SK-N-SH treated with all-trans-retinoic acid at 6 μM for 48 hours (cell line): ENCODE measurements around the gene ZSWIM6.

ENCODE experiments used
- ATAC-seq: fragments of 200-7000 bp; cut with Tn5 transposase; 3 replicates; pipeline ENCODE4 v1.9.1; 2020; ENCODE audit warnings: mild to moderate bottlenecking, moderate library complexity
- ARNTL ChIP-seq: fragments of 450-650 bp; formaldehyde crosslinking; IDR thresholded peaks from 2 replicates; pipeline ENCODE4 v1.5.0; 2020; ENCODE audit warnings: low read depth, mild to moderate bottlenecking, moderate library complexity, borderline replicate concordance
- BACH2 ChIP-seq: fragments of 250-450 bp; sonication (Bioruptor Pico); IDR thresholded peaks from 2 replicates; pipeline ENCODE4 v1.9.0; 2021; ENCODE audit warnings: mild to moderate bottlenecking, borderline replicate concordance
- CSDC2 ChIP-seq: fragments of 250-450 bp; sonication (Bioruptor Pico); IDR thresholded peaks from 2 replicates; pipeline ENCODE4 v1.5.0; 2020; ENCODE audit warnings: mild to moderate bottlenecking, moderate library complexity
- ESRRG ChIP-seq: fragments of 250-450 bp; sonication (Bioruptor Pico); IDR thresholded peaks from 2 replicates; pipeline ENCODE4 v1.6.1; 2021; ENCODE audit warnings: mild to moderate bottlenecking
- GLIS3 ChIP-seq: fragments of 250-450 bp; sonication (Bioruptor Pico); IDR thresholded peaks from 2 replicates; pipeline ENCODE4 v1.5.0; 2020; ENCODE audit warnings: mild to moderate bottlenecking, moderate library complexity
- ISL1 ChIP-seq: fragments of 250-450 bp; sonication (Bioruptor Pico); IDR thresholded peaks from 2 replicates; pipeline ENCODE4 v2.1.2; 2022; ENCODE audit warnings: mild to moderate bottlenecking, moderate library complexity
- OSR1 ChIP-seq: fragments of 250-450 bp; sonication (Bioruptor Pico); IDR thresholded peaks from 2 replicates; pipeline ENCODE4 v1.8.0; 2022; ENCODE audit warnings: moderate library complexity, mild to moderate bottlenecking, inconsistent platforms
- RARB ChIP-seq: fragments of 250-450 bp; sonication (Bioruptor Pico); IDR thresholded peaks from 2 replicates; pipeline ENCODE4 v1.8.0; 2021; ENCODE audit warnings: mild to moderate bottlenecking, moderate library complexity
- SNAI2 ChIP-seq: fragments of 250-450 bp; sonication (Bioruptor Pico); IDR thresholded peaks from 2 replicates; pipeline ENCODE4 v1.5.0; 2020; ENCODE audit warnings: mild to moderate bottlenecking, moderate library complexity
- TOX ChIP-seq: fragments of 250-450 bp; sonication (Bioruptor Pico); IDR thresholded peaks from 2 replicates; pipeline ENCODE4 v1.8.0; 2021; ENCODE audit warnings: mild to moderate bottlenecking, moderate library complexity, borderline replicate concordance
- ZC3H10 ChIP-seq: fragments of 250-450 bp; sonication (Bioruptor Pico); IDR thresholded peaks from 2 replicates; pipeline ENCODE4 v1.5.1; 2021; ENCODE audit warnings: mild to moderate bottlenecking, moderate library complexity
- ZFP3 ChIP-seq: fragments of 250-450 bp; sonication (Bioruptor Pico); IDR thresholded peaks from 2 replicates; pipeline ENCODE4 v1.5.0; 2020; ENCODE audit warnings: mild to moderate bottlenecking, moderate library complexity
- ZFP30 ChIP-seq: fragments of 450-650 bp; formaldehyde crosslinking; IDR thresholded peaks from 2 replicates; pipeline ENCODE4 v1.5.0; 2022; ENCODE audit warnings: mild to moderate bottlenecking, moderate library complexity
- ZNF565 ChIP-seq: fragments of 450-650 bp; formaldehyde crosslinking; conservative IDR thresholded peaks from 2 replicates; pipeline ENCODE4 v1.5.0; 2020; ENCODE audit warnings: low read depth, mild to moderate bottlenecking, moderate library complexity
- ZNF8 ChIP-seq: fragments of 450-650 bp; formaldehyde crosslinking; IDR thresholded peaks from 2 replicates; pipeline ENCODE4 v1.5.0; 2020; ENCODE audit warnings: mild to moderate bottlenecking, moderate library complexity
- TF ChIP-seq, protein P1 (sequence below): fragments of 250-450 bp; sonication (Bioruptor Pico); IDR thresholded peaks from 2 replicates; pipeline ENCODE4 v1.5.1; 2021; ENCODE audit warnings: mild to moderate bottlenecking, moderate library complexity
- TF ChIP-seq, protein P2 (sequence below): fragments of 250-450 bp; sonication (Bioruptor Pico); IDR thresholded peaks from 2 replicates; pipeline ENCODE4 v1.8.0; 2021; ENCODE audit warnings: low read depth, mild to moderate bottlenecking, moderate library complexity, borderline replicate concordance
- TF ChIP-seq, protein P3 (sequence below): fragments of 250-450 bp; sonication (Bioruptor Pico); IDR thresholded peaks from 2 replicates; pipeline ENCODE4 v1.5.1; 2020; ENCODE audit warnings: low read depth, mild to moderate bottlenecking, moderate library complexity
- TF ChIP-seq, protein P4 (sequence below): fragments of 250-450 bp; sonication (Bioruptor Pico); IDR thresholded peaks from 2 replicates; pipeline ENCODE4 v1.5.0; 2020; ENCODE audit warnings: mild to moderate bottlenecking, moderate library complexity
- TF ChIP-seq, protein P5 (sequence below): fragments of 250-450 bp; sonication (Bioruptor Pico); IDR thresholded peaks from 2 replicates; pipeline ENCODE4 v1.8.0; 2020; ENCODE audit warnings: mild to moderate bottlenecking, moderate library complexity, borderline replicate concordance

ZSWIM6 gene

DNA sequence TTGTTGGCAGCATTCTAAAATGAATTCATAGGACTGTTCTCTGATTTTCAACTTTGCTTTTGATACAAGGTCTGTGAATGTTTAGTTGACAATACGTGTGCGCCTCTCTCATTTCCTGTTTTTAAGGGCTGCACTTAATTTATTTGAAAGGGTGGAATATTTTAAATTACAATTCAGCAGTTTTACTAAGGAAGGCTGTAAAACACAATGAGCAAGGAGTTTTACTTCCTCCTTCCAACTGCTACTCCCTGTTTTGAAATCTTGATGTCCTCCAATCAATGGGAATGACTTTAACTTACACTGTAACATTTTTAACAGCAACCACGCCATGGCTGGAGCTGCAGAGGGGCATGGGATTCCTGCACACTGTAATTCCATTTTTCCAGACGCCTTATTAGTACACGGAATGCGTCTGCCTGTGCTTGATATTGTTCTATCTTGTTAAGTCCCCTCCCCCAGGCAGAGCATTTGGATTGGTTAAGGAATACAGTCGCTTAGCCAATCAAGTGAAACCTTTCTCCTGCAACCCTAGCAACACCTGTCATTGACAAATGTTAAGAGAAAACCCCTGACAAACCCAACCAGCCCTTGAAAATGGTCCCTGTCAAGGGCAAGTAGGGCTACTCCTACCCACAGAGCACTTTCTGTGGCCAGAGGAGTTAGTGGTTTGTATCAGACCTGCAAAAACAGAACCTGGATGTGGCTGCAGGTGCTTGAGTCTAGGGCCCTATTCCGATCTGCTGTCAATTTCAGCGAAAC lies 12.5 kb upstream of the ZSWIM6 start:
- TF ChIP-seq, protein P1, sequence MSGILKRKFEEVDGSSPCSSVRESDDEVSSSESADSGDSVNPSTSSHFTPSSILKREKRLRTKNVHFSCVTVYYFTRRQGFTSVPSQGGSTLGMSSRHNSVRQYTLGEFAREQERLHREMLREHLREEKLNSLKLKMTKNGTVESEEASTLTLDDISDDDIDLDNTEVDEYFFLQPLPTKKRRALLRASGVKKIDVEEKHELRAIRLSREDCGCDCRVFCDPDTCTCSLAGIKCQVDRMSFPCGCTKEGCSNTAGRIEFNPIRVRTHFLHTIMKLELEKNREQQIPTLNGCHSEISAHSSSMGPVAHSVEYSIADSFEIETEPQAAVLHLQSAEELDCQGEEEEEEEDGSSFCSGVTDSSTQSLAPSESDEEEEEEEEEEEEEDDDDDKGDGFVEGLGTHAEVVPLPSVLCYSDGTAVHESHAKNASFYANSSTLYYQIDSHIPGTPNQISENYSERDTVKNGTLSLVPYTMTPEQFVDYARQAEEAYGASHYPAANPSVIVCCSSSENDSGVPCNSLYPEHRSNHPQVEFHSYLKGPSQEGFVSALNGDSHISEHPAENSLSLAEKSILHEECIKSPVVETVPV: no peak
- no peak for ATAC-seq

DNA sequence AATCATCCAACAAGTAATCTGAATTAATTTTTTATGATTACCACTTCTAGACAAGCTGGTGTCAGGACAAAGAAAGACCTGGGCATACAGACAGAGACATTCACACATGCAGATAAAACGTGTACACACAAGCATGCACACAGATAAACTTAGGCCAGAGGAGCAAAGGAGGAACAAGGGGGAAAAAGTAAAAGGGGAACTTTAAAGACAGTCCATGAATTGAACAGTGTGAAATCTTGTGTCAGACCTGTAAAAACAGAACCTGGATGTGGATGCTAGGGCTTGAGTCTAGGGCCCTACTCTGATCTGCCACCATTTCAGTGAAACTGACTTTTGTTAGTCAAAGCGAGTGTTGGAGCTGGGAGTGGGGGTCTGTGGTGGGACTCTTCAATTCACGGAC lies 11.2 kb upstream of the ZSWIM6 start:
- ATAC-seq: no peak

DNA sequence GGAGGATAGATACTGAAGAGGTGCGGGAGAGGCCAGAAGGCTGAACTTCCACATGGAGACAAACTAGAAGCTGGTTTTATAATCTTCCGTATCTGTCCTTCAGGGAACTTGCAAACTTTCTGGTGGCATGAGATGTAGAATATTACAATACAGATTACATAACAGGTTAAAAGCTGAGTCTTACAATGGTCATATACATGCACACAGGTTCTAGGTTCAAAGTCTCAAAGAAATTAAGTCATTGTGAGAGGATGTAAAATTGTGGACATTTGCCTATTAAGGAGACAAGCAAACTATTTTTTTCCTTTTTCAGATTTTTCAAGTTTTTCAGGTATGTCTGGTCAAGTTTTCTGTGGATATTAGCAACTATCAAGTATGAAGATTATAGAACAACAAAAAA lies 10.4 kb upstream of the ZSWIM6 start:
- TF ChIP-seq, protein P2, sequence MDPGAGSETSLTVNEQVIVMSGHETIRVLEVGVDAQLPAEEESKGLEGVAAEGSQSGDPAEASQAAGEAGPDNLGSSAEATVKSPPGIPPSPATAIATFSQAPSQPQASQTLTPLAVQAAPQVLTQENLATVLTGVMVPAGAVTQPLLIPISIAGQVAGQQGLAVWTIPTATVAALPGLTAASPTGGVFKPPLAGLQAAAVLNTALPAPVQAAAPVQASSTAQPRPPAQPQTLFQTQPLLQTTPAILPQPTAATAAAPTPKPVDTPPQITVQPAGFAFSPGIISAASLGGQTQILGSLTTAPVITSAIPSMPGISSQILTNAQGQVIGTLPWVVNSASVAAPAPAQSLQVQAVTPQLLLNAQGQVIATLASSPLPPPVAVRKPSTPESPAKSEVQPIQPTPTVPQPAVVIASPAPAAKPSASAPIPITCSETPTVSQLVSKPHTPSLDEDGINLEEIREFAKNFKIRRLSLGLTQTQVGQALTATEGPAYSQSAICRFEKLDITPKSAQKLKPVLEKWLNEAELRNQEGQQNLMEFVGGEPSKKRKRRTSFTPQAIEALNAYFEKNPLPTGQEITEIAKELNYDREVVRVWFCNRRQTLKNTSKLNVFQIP: no peak
- TF ChIP-seq CSDC2 (CRISPR knock-in tag) (no peak), SNAI2 (CRISPR knock-in tag) (no peak), ZC3H10 (CRISPR knock-in tag) (no peak), ESRRG (CRISPR knock-in tag) (no peak), GLIS3 (CRISPR knock-in tag) (no peak), ZFP30 (CRISPR knock-in tag) (no peak), ZNF565 (CRISPR knock-in tag) (no peak), RARB (CRISPR knock-in tag) (no peak), ZFP3 (no peak), BACH2 (CRISPR knock-in tag) (no peak), ZNF8 (no peak), TOX (CRISPR knock-in tag) (no peak)
- TF ChIP-seq, protein P1: no peak
- TF ChIP-seq, protein P3, sequence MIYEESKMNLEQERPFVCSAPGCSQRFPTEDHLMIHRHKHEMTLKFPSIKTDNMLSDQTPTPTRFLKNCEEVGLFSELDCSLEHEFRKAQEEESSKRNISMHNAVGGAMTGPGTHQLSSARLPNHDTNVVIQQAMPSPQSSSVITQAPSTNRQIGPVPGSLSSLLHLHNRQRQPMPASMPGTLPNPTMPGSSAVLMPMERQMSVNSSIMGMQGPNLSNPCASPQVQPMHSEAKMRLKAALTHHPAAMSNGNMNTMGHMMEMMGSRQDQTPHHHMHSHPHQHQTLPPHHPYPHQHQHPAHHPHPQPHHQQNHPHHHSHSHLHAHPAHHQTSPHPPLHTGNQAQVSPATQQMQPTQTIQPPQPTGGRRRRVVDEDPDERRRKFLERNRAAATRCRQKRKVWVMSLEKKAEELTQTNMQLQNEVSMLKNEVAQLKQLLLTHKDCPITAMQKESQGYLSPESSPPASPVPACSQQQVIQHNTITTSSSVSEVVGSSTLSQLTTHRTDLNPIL (CRISPR knock-in tag): no peak
- ATAC-seq: no peak

More for the DNA sequence above, 11.2 kb upstream of the ZSWIM6 start:
- TF ChIP-seq GLIS3 (CRISPR knock-in tag) (no peak), ZNF8 (no peak), OSR1 (CRISPR knock-in tag) (no peak), ARNTL (CRISPR knock-in tag) (no peak), ISL1 (CRISPR knock-in tag) (no peak), CSDC2 (CRISPR knock-in tag) (no peak), SNAI2 (CRISPR knock-in tag) (no peak), ZFP30 (CRISPR knock-in tag) (no peak)
- TF ChIP-seq, protein P1: no peak
- TF ChIP-seq, protein P4, sequence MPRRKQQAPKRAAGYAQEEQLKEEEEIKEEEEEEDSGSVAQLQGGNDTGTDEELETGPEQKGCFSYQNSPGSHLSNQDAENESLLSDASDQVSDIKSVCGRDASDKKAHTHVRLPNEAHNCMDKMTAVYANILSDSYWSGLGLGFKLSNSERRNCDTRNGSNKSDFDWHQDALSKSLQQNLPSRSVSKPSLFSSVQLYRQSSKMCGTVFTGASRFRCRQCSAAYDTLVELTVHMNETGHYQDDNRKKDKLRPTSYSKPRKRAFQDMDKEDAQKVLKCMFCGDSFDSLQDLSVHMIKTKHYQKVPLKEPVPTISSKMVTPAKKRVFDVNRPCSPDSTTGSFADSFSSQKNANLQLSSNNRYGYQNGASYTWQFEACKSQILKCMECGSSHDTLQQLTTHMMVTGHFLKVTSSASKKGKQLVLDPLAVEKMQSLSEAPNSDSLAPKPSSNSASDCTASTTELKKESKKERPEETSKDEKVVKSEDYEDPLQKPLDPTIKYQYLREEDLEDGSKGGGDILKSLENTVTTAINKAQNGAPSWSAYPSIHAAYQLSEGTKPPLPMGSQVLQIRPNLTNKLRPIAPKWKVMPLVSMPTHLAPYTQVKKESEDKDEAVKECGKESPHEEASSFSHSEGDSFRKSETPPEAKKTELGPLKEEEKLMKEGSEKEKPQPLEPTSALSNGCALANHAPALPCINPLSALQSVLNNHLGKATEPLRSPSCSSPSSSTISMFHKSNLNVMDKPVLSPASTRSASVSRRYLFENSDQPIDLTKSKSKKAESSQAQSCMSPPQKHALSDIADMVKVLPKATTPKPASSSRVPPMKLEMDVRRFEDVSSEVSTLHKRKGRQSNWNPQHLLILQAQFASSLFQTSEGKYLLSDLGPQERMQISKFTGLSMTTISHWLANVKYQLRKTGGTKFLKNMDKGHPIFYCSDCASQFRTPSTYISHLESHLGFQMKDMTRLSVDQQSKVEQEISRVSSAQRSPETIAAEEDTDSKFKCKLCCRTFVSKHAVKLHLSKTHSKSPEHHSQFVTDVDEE (CRISPR knock-in tag): no peak
- TF ChIP-seq, protein P5, sequence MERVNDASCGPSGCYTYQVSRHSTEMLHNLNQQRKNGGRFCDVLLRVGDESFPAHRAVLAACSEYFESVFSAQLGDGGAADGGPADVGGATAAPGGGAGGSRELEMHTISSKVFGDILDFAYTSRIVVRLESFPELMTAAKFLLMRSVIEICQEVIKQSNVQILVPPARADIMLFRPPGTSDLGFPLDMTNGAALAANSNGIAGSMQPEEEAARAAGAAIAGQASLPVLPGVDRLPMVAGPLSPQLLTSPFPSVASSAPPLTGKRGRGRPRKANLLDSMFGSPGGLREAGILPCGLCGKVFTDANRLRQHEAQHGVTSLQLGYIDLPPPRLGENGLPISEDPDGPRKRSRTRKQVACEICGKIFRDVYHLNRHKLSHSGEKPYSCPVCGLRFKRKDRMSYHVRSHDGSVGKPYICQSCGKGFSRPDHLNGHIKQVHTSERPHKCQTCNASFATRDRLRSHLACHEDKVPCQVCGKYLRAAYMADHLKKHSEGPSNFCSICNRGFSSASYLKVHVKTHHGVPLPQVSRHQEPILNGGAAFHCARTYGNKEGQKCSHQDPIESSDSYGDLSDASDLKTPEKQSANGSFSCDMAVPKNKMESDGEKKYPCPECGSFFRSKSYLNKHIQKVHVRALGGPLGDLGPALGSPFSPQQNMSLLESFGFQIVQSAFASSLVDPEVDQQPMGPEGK (CRISPR knock-in tag): no peak
- TF ChIP-seq, protein P3 (CRISPR knock-in tag): no peak
- TF ChIP-seq, all 23 proteins: peak for 0
